Measurements from ENCODE around the gene MRPL3. TPM values are rescaled to one million over a fixed set of nuclear protein-coding genes. Genes with fewer than 3 reads are reported as not detected.

The MRPL3 gene
- total and polyA plus RNA-seq, 4 donors, result 79.0 to 91.6 (median 88.6) TPM

DNA sequence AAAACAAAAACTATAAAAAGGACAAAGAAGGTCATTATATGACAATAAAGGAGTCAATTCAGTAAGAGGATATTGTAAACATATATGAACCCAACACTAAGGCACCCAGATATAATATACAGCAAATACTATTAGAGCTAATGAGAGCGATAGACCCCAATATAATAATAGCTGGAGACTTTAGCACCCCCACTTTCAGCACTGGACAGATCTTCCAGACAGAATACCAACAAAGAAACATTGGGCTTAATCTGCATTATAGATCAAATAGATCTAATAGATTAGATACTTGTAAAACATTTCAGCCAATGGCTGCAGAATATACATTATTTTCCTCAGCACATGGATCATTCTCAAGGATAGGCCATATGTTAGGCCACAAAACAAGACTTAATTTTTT, 67.8 kb downstream of the MRPL3 start:
- WGBS (ENCODE audit: insufficient coverage), result no CpG with 5 or more reads among the region's 1 CpG
- DNase-seq (ENCODE audit: low read depth in 4 of 6, low spot score in 6 of 6), result no peak
- H3K4me1 ChIP-seq (ENCODE audit: control insufficient read depth, insufficient read depth, low read length), result no peaks in the 10 kb centered on the region
- no peak overlapping the region for H3K4me3 ChIP-seq (ENCODE audit: low read depth, low read length)
- no peaks in the 10 kb centered on the region for H3K9me3 ChIP-seq (ENCODE audit: control insufficient read depth, insufficient read depth, low read length)
- H3K27ac ChIP-seq (ENCODE audit: low read depth, low read length), result no peak overlapping the region
- no peaks in the 10 kb centered on the region for H3K36me3 ChIP-seq (ENCODE audit: control insufficient read depth, insufficient read depth, low read length)
- no peaks in the 10 kb centered on the region for H3K27me3 ChIP-seq (ENCODE audit: control insufficient read depth, insufficient read depth, low read length)

DNA sequence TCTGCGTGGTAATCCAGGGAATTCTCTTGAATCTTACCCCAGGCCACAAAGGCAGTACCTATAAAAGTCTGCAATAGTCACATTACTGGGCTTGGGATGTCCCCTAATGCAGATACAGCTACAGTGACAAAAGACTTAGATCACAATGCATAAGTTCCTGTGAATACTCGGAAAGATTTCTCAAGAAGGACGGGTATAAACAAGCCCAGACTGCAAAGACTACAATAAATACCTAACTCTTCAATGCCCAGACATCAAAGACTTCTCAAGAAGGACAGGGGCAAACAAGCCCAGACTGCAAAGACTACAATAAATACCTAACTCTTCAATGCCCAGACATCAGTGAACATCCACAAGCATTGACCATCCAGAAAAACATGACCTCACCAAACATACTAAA, 70.3 kb downstream of the MRPL3 start:
- DNase-seq (ENCODE audit: low read depth in 4 of 6, low spot score in 6 of 6), result no peak
- Histone ChIP-seq H3K4me1 (ENCODE audit: control insufficient read depth, insufficient read depth, low read length) (no peaks in the 10 kb centered on the region), H3K36me3 (ENCODE audit: control insufficient read depth, insufficient read depth, low read length) (no peaks in the 10 kb centered on the region), H3K27ac (ENCODE audit: low read depth, low read length) (no peak overlapping the region), H3K4me3 (ENCODE audit: low read depth, low read length) (no peak overlapping the region), H3K9me3 (ENCODE audit: control insufficient read depth, insufficient read depth, low read length) (no peaks in the 10 kb centered on the region), H3K27me3 (ENCODE audit: control insufficient read depth, insufficient read depth, low read length) (no peaks in the 10 kb centered on the region)
- WGBS (ENCODE audit: insufficient coverage), result 60% methylated on average over 1 of the region's 3 CpGs

- no peak overlapping the region for H3K27ac ChIP-seq (ENCODE audit: low read depth, low read length)
- no peaks in the 10 kb centered on the region for H3K4me1 ChIP-seq (ENCODE audit: control insufficient read depth, insufficient read depth, low read length)
- WGBS (ENCODE audit: insufficient coverage), result 85% methylated on average over 5 of the region's 5 CpGs
- no peaks in the 10 kb centered on the region for H3K27me3 ChIP-seq (ENCODE audit: control insufficient read depth, insufficient read depth, low read length)
- no peak for DNase-seq (ENCODE audit: low read depth in 4 of 6, low spot score in 6 of 6)
- H3K9me3 ChIP-seq (ENCODE audit: control insufficient read depth, insufficient read depth, low read length), result no peaks in the 10 kb centered on the region
- no peaks in the 10 kb centered on the region for H3K36me3 ChIP-seq (ENCODE audit: control insufficient read depth, insufficient read depth, low read length)
- H3K4me3 ChIP-seq (ENCODE audit: low read depth, low read length), result no peak overlapping the region
These were observed 71.0 kb downstream of the MRPL3 start for GRCh38 chr3:131431754-131432153.

DNA sequence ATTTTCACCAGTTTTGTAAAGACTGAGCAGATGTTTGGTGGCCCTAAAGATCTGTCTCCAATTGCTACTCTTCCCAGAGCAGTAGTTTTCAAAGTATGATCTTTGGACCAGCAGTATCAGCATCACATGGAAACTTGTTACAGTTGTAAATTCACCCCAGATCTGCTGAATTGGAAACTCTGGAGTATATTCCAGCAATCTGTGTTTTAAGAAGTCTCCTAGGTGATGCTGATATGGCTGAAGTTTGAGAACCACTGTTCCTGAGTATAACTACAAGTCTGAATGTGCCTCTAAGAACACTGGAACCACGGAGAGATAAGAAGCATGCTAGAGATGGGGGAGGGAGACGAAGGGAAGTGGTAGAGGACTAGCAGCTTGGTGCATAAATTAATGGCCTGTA, 75.5 kb downstream of the MRPL3 start:
- WGBS (ENCODE audit: insufficient coverage), result 63% methylated on average over 1 of the region's 2 CpGs
- no peak overlapping the region for H3K4me3 ChIP-seq (ENCODE audit: low read depth, low read length)

GRCh38 chr3:131421957-131422498, 80.7 kb downstream of the MRPL3 start:
- peak in 1 of 6 donors; percentile 44 for DNase-seq (ENCODE audit: low read depth in 4 of 6, low spot score in 6 of 6)
- no peak overlapping the region for H3K4me3 ChIP-seq (ENCODE audit: low read depth, low read length)
- no peaks in the 10 kb centered on the region for H3K36me3 ChIP-seq (ENCODE audit: control insufficient read depth, insufficient read depth, low read length)
- no peaks in the 10 kb centered on the region for H3K27me3 ChIP-seq (ENCODE audit: control insufficient read depth, insufficient read depth, low read length)
- H3K4me1 ChIP-seq (ENCODE audit: control insufficient read depth, insufficient read depth, low read length), result no peaks in the 10 kb centered on the region
- H3K27ac ChIP-seq (ENCODE audit: low read depth, low read length), result no peak overlapping the region
- H3K9me3 ChIP-seq (ENCODE audit: control insufficient read depth, insufficient read depth, low read length), result no peaks in the 10 kb centered on the region

More for the DNA sequence above, 75.5 kb downstream of the MRPL3 start:
- no peak for DNase-seq (ENCODE audit: low read depth in 4 of 6, low spot score in 6 of 6)
- Histone ChIP-seq H3K36me3 (ENCODE audit: control insufficient read depth, insufficient read depth, low read length) (no peaks in the 10 kb centered on the region), H3K4me1 (ENCODE audit: control insufficient read depth, insufficient read depth, low read length) (no peaks in the 10 kb centered on the region), H3K9me3 (ENCODE audit: control insufficient read depth, insufficient read depth, low read length) (no peaks in the 10 kb centered on the region), H3K27me3 (ENCODE audit: control insufficient read depth, insufficient read depth, low read length) (no peaks in the 10 kb centered on the region), H3K27ac (ENCODE audit: low read depth, low read length) (no peak overlapping the region)

DNA sequence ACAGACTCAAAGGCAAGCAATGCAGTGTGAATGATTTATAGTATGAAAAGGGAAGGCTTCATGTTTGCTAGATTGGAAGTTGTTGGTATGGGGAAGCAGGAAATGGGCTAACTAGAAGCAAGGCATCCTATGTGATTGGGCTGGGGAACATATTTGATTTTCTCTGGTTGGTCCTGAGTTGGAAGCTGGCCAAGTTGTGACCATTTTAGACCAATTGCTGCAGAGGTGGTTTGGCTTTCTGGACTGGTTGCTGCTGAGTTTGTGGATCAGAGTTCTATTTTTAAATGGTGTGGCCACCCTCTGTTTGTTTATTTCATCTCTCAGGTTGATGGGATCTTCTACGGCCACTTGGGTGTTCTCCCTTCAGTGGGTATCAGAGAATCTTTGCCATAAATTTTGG, 81.5 kb downstream of the MRPL3 start:
- no peak for DNase-seq (ENCODE audit: low read depth in 4 of 6, low spot score in 6 of 6)
- H3K4me3 ChIP-seq (ENCODE audit: low read depth, low read length), result no peak overlapping the region
- H3K36me3 ChIP-seq (ENCODE audit: control insufficient read depth, insufficient read depth, low read length), result no peaks in the 10 kb centered on the region
- H3K4me1 ChIP-seq (ENCODE audit: control insufficient read depth, insufficient read depth, low read length), result no peaks in the 10 kb centered on the region
- no peak overlapping the region for H3K27ac ChIP-seq (ENCODE audit: low read depth, low read length)
- no peaks in the 10 kb centered on the region for H3K27me3 ChIP-seq (ENCODE audit: control insufficient read depth, insufficient read depth, low read length)
- no CpG with 5 or more reads among the region's 1 CpG for WGBS (ENCODE audit: insufficient coverage)
- no peaks in the 10 kb centered on the region for H3K9me3 ChIP-seq (ENCODE audit: control insufficient read depth, insufficient read depth, low read length)

DNA sequence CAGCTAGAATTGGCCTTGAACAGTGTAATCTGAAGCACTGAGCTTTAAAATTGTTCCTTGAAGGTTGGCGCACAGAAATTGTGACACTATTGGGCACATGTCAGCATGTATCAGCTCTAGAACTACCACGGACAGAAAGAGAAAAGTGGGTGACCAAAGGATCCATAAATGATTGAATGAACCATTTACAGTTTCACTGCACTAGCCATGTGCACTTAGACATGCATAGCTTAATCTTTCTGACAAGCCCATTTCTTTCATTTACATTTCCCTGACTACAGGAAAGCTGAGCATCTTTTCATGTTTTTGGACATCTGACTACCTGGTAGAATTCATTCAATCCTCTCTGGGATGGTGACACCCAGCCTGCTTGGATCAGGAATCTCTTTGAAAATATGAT, 85.0 kb downstream of the MRPL3 start:
- peaks cover 1% of the 10 kb centered on the region for H3K9me3 ChIP-seq (ENCODE audit: control insufficient read depth, insufficient read depth, low read length)
- DNase-seq (ENCODE audit: low read depth in 4 of 6, low spot score in 6 of 6), result peak in 1 of 6 donors; percentile 46
- H3K27ac ChIP-seq (ENCODE audit: low read depth, low read length), result no peak overlapping the region
- 86% methylated on average over 2 of the region's 2 CpGs for WGBS (ENCODE audit: insufficient coverage)
- no peaks in the 10 kb centered on the region for H3K4me1 ChIP-seq (ENCODE audit: control insufficient read depth, insufficient read depth, low read length)
- H3K4me3 ChIP-seq (ENCODE audit: low read depth, low read length), result no peak overlapping the region
- no peaks in the 10 kb centered on the region for H3K27me3 ChIP-seq (ENCODE audit: control insufficient read depth, insufficient read depth, low read length)
- H3K36me3 ChIP-seq (ENCODE audit: control insufficient read depth, insufficient read depth, low read length), result no peaks in the 10 kb centered on the region

Small RNAs within 50 kb of the gene (small RNA-seq; reads per million reads assigned to genes)
- gene AC107027.2 (ENCODE audit: low replicate concordance) (not detected), gene SNORA58 (ENCODE audit: low replicate concordance) (12.1 reads per million, percentile 96 among the genes with 10 or more reads in this experiment)

Other genes starting within 250 kb of the MRPL3 start
- 10 to 100 TPM; 13.7 to 15.8 TPM for gene NUDT16, start 121.2 kb downstream of the MRPL3 start, total RNA-seq
- gene NUDT16, start 121.2 kb downstream of the MRPL3 start, polyA plus RNA-seq (ENCODE audit: insufficient read length in 2 of 2), result 10 to 100 TPM; 22.6 to 26.6 TPM